H9 (cell line): ENCODE data around the gene SLAMF6. TPM values are rescaled to one million over a fixed set of nuclear protein-coding genes. Genes with fewer than 3 reads are reported as not detected.

Experiments
- DNase-seq: peaks from one replicate; pipeline ENCODE4 v3.0.0-alpha.2; 2017
- H2AFZ ChIP-seq: one replicate; pipeline ENCODE4 v1.6.1; 2013; ENCODE audit warnings: mild to moderate bottlenecking, low read length, control low read depth, moderate library complexity
- H2AK5ac ChIP-seq: 2 replicates; pipeline ENCODE4 v1.6.1; 2013; ENCODE audit warnings: low read length, control low read depth, mixed read lengths; ENCODE audit not compliant: insufficient read length
- H2BK120ac ChIP-seq: one replicate; pipeline ENCODE4 v1.6.1; 2013; ENCODE audit warnings: low read depth, mild to moderate bottlenecking, low read length, control low read depth, inconsistent platforms; ENCODE audit not compliant: poor library complexity, severe bottlenecking
- H2BK12ac ChIP-seq: 2 replicates; pipeline ENCODE4 v1.6.1; 2013; ENCODE audit warnings: low read length, control low read depth, mixed read lengths, low read depth; ENCODE audit not compliant: insufficient read length
- H2BK15ac ChIP-seq: 2 replicates; pipeline ENCODE4 v1.6.1; 2013; ENCODE audit warnings: low read depth, low read length, control low read depth
- H2BK20ac ChIP-seq: one replicate; pipeline ENCODE4 v1.6.1; 2013; ENCODE audit warnings: low read depth, mild to moderate bottlenecking, low read length, control low read depth, inconsistent platforms; ENCODE audit not compliant: poor library complexity, severe bottlenecking
- H2BK5ac ChIP-seq: 2 replicates; pipeline ENCODE4 v1.6.1; 2013; ENCODE audit warnings: low read length, control low read depth, mixed read lengths; ENCODE audit not compliant: insufficient read length
- H3K14ac ChIP-seq: 2 replicates; pipeline ENCODE4 v1.6.1; 2013; ENCODE audit warnings: low read length, control low read depth; ENCODE audit not compliant: insufficient read depth
- H3K18ac ChIP-seq: 2 replicates; pipeline ENCODE4 v1.6.1; 2013; ENCODE audit warnings: low read depth, mild to moderate bottlenecking, mixed read lengths, low read length, control low read depth; ENCODE audit not compliant: insufficient read length
- H3K23ac ChIP-seq: 2 replicates; pipeline ENCODE4 v1.6.1; 2013; ENCODE audit warnings: low read length, control low read depth, mixed read lengths, low read depth; ENCODE audit not compliant: insufficient read length
- H3K23me2 ChIP-seq: 2 replicates; pipeline ENCODE4 v1.6.1; 2013; ENCODE audit warnings: low read depth, mild to moderate bottlenecking, mixed read lengths, low read length, control low read depth; ENCODE audit not compliant: insufficient read length, poor library complexity, severe bottlenecking
- H3K27ac ChIP-seq: 2 replicates; pipeline ENCODE4 v1.5.1; 2013; ENCODE audit warnings: low read length, control low read depth, mixed read lengths, low read depth; ENCODE audit not compliant: insufficient read length
- H3K27me3 ChIP-seq: 2 replicates; pipeline ENCODE4 v1.6.1; 2013; ENCODE audit warnings: low read length, control low read depth, inconsistent platforms; ENCODE audit not compliant: insufficient read depth
- H3K4ac ChIP-seq: 2 replicates; pipeline ENCODE4 v1.6.1; 2013; ENCODE audit warnings: low read depth, mild to moderate bottlenecking, control low read depth, inconsistent platforms, low read length, moderate library complexity
- H3K4me1 ChIP-seq: 2 replicates; pipeline ENCODE4 v1.6.1; 2013; ENCODE audit warnings: low read length, control low read depth, inconsistent platforms; ENCODE audit not compliant: insufficient read depth
- H3K4me2 ChIP-seq: 2 replicates; pipeline ENCODE4 v1.6.1; 2013; ENCODE audit warnings: low read length, control low read depth, mixed read lengths; ENCODE audit not compliant: insufficient read length, insufficient read depth
- H3K56ac ChIP-seq: 2 replicates; pipeline ENCODE4 v1.6.1; 2013; ENCODE audit warnings: low read depth, mild to moderate bottlenecking, mixed read lengths, low read length, control low read depth; ENCODE audit not compliant: insufficient read length
- H3K79me1 ChIP-seq: 2 replicates; pipeline ENCODE4 v1.6.1; 2013; ENCODE audit warnings: low read depth, mild to moderate bottlenecking, moderate library complexity, low read length, control low read depth, inconsistent platforms; ENCODE audit not compliant: insufficient read depth, poor library complexity, severe bottlenecking
- H3K79me2 ChIP-seq: 2 replicates; pipeline ENCODE4 v1.6.1; 2013; ENCODE audit warnings: low read length, control low read depth, inconsistent platforms; ENCODE audit not compliant: insufficient read depth
- H3K9ac ChIP-seq: 2 replicates; pipeline ENCODE4 v1.6.1; 2013; ENCODE audit warnings: low read length, control low read depth, mixed read lengths; ENCODE audit not compliant: insufficient read length; ENCODE audit errors: extremely low read depth
- H3K9me3 ChIP-seq: one replicate; pipeline ENCODE4 v1.6.1; 2013; ENCODE audit warnings: low read depth, low read length, inconsistent platforms; ENCODE audit not compliant: control insufficient read depth
- H3T11ph ChIP-seq: one replicate; pipeline ENCODE4 v1.6.1; 2013; ENCODE audit warnings: mild to moderate bottlenecking, low read length, control low read depth, inconsistent platforms
- H4K20me1 ChIP-seq: one replicate; pipeline ENCODE4 v1.6.1; 2013; ENCODE audit not compliant: control insufficient read depth, insufficient read length, insufficient read depth
- H4K5ac ChIP-seq: 2 replicates; pipeline ENCODE4 v1.6.1; 2013; ENCODE audit warnings: low read depth, mild to moderate bottlenecking, mixed read lengths, low read length, control low read depth; ENCODE audit not compliant: insufficient read length
- H4K8ac ChIP-seq: replicated peaks from 2 replicates; pipeline ENCODE4 v1.6.1; 2013; ENCODE audit warnings: low read length, control low read depth, mixed read lengths, low read depth; ENCODE audit not compliant: insufficient read length
- H4K91ac ChIP-seq: 2 replicates; pipeline ENCODE4 v1.6.1; 2013; ENCODE audit warnings: low read depth, mild to moderate bottlenecking, moderate library complexity, mixed read lengths, low read length, control low read depth; ENCODE audit not compliant: insufficient read length
- H3K27ac Mint-ChIP-seq, 3 experiments: 2 replicates in 2 of 3; 3 replicates in 1 of 3; pipeline ENCODE4 v1.8.0; 2020 to 2021; ENCODE audit warnings: mixed read lengths in 3 of 3, mild to moderate bottlenecking in 1 of 3, moderate library complexity in 1 of 3
- H3K27me3 Mint-ChIP-seq: 2 replicates; pipeline ENCODE4 v1.8.0; 2021; ENCODE audit warnings: low read depth, mild to moderate bottlenecking, moderate library complexity, mixed read lengths
- H3K36me3 Mint-ChIP-seq, 3 experiments: 2 replicates in 2 of 3; 3 replicates in 1 of 3; pipeline ENCODE4 v1.8.0; 2020 to 2021; ENCODE audit warnings: low read depth in 3 of 3, mixed read lengths in 3 of 3; ENCODE audit not compliant: insufficient read depth in 1 of 3
- H3K4me1 Mint-ChIP-seq, 2 experiments: 2 replicates each; pipeline ENCODE4 v1.8.0; 2020; ENCODE audit warnings: mixed read lengths in 2 of 2
- H3K4me3 Mint-ChIP-seq, 2 experiments: 2 replicates in 1 of 2; 3 replicates in 1 of 2; pipeline ENCODE4 v1.8.0; 2020 to 2021; ENCODE audit warnings: mild to moderate bottlenecking in 2 of 2, mixed read lengths in 2 of 2, moderate library complexity in 1 of 2
- H3K9me3 Mint-ChIP-seq, 2 experiments: 2 replicates in 1 of 2; 3 replicates in 1 of 2; pipeline ENCODE4 v1.8.0; 2020; ENCODE audit warnings: mild to moderate bottlenecking in 2 of 2, mixed read lengths in 2 of 2, moderate library complexity in 1 of 2
- WGBS: extraction: QIAGEN DNeasy Blood & Tissue Kit; methylation state at CpG from one replicate; pipeline ENCODE4 v1.1.7; 2013; ENCODE audit warnings: missing lambda C conversion rate, low lambda C conversion rate, mixed read lengths; ENCODE audit not compliant: insufficient read length; ENCODE audit errors: extremely low coverage; 5-methylcytosine and 5-hydroxymethylcytosine counted together
- total RNA-seq: library from RNA; stranded (reverse); gene quantifications from 2 replicates; pipeline ENCODE4 v1.2.1, GENCODE V29; 2021
- TF ChIP-seq, protein P1 (sequence below): fragments of 200-600 bp; sonication (generic); conservative IDR thresholded peaks from 3 replicates; pipeline ENCODE4 v1.8.0; 2021; ENCODE audit warnings: antibody characterized with exemption, mild to moderate bottlenecking

The SLAMF6 gene
- total RNA-seq, 1 experiment from 2014 or later: not detected

DNA sequence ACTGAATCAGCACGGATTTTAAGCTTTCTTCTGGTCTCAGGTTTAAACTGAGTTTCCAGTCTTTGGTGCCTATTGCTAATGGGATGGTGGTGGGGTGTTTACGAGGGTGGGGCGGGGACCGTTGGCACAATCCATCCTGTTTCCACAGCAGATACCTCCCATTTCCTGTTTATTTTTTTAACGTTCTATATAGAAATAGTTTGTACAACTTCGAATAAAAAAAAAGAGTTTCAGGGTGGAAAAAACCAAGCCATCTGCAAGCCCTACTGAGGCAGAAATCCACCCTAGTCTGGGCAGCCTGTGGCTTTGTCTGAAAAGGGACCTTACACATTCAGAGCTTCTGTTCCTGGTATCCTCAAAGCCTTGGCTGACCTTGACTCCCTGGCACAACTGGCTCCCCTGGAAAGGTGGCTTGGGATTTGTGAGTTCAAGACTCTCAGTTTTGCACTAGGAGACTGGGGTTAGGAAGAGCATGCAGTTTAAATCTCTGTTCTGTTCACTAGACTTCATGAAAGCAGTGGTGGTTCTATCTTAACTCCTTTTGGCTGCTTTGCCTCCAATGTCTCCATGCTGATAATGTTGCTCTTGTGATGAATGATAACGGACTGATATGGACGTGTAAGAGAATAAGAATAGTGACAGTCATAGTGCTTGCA is 76.0 kb downstream of the SLAMF6 start:
- H3K18ac ChIP-seq: no peak overlapping the region
- no peaks in the 10 kb centered on the region for H3K23me2 ChIP-seq
- H2AFZ ChIP-seq: no peak overlapping the region
- H3K23ac ChIP-seq: no peak overlapping the region
- H4K20me1 ChIP-seq: no peaks in the 10 kb centered on the region
- H4K91ac ChIP-seq: no peak overlapping the region
- TF ChIP-seq, protein P1, sequence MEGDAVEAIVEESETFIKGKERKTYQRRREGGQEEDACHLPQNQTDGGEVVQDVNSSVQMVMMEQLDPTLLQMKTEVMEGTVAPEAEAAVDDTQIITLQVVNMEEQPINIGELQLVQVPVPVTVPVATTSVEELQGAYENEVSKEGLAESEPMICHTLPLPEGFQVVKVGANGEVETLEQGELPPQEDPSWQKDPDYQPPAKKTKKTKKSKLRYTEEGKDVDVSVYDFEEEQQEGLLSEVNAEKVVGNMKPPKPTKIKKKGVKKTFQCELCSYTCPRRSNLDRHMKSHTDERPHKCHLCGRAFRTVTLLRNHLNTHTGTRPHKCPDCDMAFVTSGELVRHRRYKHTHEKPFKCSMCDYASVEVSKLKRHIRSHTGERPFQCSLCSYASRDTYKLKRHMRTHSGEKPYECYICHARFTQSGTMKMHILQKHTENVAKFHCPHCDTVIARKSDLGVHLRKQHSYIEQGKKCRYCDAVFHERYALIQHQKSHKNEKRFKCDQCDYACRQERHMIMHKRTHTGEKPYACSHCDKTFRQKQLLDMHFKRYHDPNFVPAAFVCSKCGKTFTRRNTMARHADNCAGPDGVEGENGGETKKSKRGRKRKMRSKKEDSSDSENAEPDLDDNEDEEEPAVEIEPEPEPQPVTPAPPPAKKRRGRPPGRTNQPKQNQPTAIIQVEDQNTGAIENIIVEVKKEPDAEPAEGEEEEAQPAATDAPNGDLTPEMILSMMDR: no peak
- Mint-ChIP-seq H3K4me1 (0 out of 4 replicates have a peak, but pooled peaks cover 0 to 4% of the 10 kb centered on the region in 2 experiments), H3K27me3 (no peaks in the 10 kb centered on the region; the same call in 1 of the 2 replicates), H3K27ac (no peak overlapping the region), H3K9me3 (no peaks in the 10 kb centered on the region), H3K4me3 (no peak overlapping the region), H3K36me3 (no peaks in the 10 kb centered on the region)
- no peaks in the 10 kb centered on the region for H3K79me1 ChIP-seq
- no peaks in the 10 kb centered on the region for H3K79me2 ChIP-seq
- H3K27ac ChIP-seq: no peak overlapping the region
- no CpG with 5 or more reads among the region's 8 CpGs for WGBS
- no peaks in the 10 kb centered on the region for H3K4me1 ChIP-seq
- no peak overlapping the region for H2BK5ac ChIP-seq
- H3K14ac ChIP-seq: no peak overlapping the region
- H3K4me2 ChIP-seq: no peak overlapping the region
- H2AK5ac ChIP-seq: no peak overlapping the region
- no peak overlapping the region for H2BK15ac ChIP-seq
- DNase-seq: no peak
- H3K56ac ChIP-seq: no peak overlapping the region
- H4K8ac ChIP-seq: no peak overlapping the region
- no peaks in the 10 kb centered on the region for H3K27me3 ChIP-seq
- H3K9ac ChIP-seq: no peak overlapping the region
- H3K9me3 ChIP-seq: no peaks in the 10 kb centered on the region
- no peak overlapping the region for H4K5ac ChIP-seq
- no peak overlapping the region for H2BK120ac ChIP-seq
- H3K4ac ChIP-seq: no peak overlapping the region
- H3T11ph ChIP-seq: no peak overlapping the region
- no peak overlapping the region for H2BK12ac ChIP-seq
- H2BK20ac ChIP-seq: no peak overlapping the region
